Measurements from ENCODE around the gene ACTL8. TPM values are rescaled to one million over a fixed set of nuclear protein-coding genes. Genes with fewer than 3 reads are reported as not detected.

Gene ACTL8
- total and polyA plus RNA-seq, 11 donors, result not detected

DNA sequence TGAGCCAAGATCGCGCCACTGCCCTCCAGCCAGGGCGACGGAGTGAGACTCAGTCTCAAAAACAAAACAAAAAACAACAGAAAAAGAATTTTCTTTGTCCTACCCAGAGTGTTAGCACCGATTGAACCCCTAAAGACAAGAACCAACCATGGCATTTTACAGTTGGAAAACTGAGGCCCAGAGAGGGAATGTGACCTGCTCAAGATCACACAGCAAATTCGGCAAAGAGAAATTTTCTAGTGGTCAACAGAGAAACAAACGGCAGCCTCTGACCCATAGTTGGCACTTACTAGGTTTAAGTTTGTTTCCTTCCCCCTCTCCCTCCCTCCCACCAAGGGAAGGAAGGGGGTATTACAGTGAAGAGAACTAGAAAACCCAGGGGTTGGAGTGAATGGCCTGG is 20.5 kb upstream of the ACTL8 start:
- no peak overlapping the region for H3K4me3 ChIP-seq
- H3K4me1 ChIP-seq, result no peaks in the 10 kb centered on the region
- ATAC-seq (no peak), DNase-seq (peak in 1 of 5 donors; percentile 4)
- intact Hi-C loops (cut with DNase I), result no loop called here
- H3K36me3 ChIP-seq, result no peaks in the 10 kb centered on the region
- H3K27me3 ChIP-seq, result peaks cover 0 to 21% (median 0%) of the 10 kb centered on the region in 9 donors
- H3K9me3 ChIP-seq, result no peaks in the 10 kb centered on the region
- WGBS, 4 donors, result 84 to 88% (median 85%) methylated on average over 7 of the region's 7 CpGs
- TF ChIP-seq POLR2A (IDR thresholded peaks at IDR 0.05) (no peak), CTCF (IDR thresholded peaks at IDR 0.05) (no peak)
- no peak overlapping the region for H3K27ac ChIP-seq

GRCh38 chr1:17735348-17735747 is 19.8 kb upstream of the ACTL8 start:
- peaks cover 0 to 23% (median 0%) of the 10 kb centered on the region in 9 donors for H3K27me3 ChIP-seq
- WGBS, 4 donors, result 71 to 84% (median 80%) methylated on average over 2 of the region's 2 CpGs
- intact Hi-C loops (cut with DNase I), result no loop called here
- no peak for DNase-seq
- no peak overlapping the region for H3K4me3 ChIP-seq
- H3K27ac ChIP-seq, result no peak overlapping the region
- ATAC-seq, result peak in 1 of 4 donors; percentile 16
- H3K9me3 ChIP-seq, result no peaks in the 10 kb centered on the region
- H3K4me1 ChIP-seq, result no peaks in the 10 kb centered on the region
- H3K36me3 ChIP-seq, result no peaks in the 10 kb centered on the region
- TF ChIP-seq POLR2A (IDR thresholded peaks at IDR 0.05), result no peak
- no peak for TF ChIP-seq CTCF (IDR thresholded peaks at IDR 0.05)

DNA sequence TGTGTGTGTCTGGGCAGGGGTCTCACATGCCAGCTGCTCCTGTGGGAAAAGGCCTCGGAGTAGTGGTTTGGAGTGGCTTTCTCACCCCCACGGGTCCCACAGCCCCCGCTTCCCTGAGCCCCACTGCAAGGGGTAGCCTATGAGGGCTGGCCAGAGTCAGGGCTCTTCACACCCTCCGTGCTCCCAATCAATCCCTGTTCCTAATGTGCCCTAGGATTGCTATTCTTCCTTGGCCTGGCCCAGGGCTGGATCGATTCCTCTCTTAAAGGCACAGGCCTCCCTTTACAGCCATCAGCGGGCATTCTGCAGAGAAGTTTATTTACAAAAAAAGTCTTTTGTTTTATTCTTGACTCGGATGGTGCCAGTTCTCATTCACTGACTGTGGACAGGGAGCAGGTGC is 19.3 kb upstream of the ACTL8 start:
- H3K9me3 ChIP-seq, result no peaks in the 10 kb centered on the region
- intact Hi-C loops (cut with DNase I), result no loop called here
- H3K36me3 ChIP-seq, result no peaks in the 10 kb centered on the region
- ATAC-seq (no peak), DNase-seq (peak in 1 of 5 donors; percentile 37)
- TF ChIP-seq POLR2A (IDR thresholded peaks at IDR 0.05), result no peak
- TF ChIP-seq CTCF (IDR thresholded peaks at IDR 0.05), result no peak
- H3K27me3 ChIP-seq, result peaks cover 0 to 28% (median 2%) of the 10 kb centered on the region in 9 donors
- no peaks in the 10 kb centered on the region for H3K4me1 ChIP-seq
- H3K4me3 ChIP-seq, result no peak overlapping the region
- H3K27ac ChIP-seq, result no peak overlapping the region
- WGBS, 4 donors, result 59 to 66% (median 62%) methylated on average over 7 of the region's 7 CpGs

DNA sequence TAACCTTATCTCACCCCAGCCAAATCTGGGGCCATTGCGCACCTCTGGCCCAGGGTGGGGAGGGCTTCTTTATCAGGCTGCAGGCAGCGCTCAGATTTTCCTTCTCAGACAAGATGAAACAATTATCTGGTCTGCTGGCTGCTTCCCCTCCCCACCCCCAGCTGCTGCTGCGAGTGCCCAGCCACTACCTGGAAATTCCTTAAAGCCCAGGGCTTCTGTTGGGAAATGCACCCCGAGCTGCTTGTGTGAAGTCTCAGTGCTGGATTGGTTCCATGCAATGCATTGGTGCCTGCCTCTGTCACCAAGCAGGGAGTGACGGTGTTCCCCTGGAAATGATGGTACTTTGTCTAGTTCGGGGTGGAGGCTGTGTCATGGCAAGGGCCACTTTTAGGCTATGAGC is 18.5 kb upstream of the ACTL8 start:
- intact Hi-C loops (cut with DNase I), result no loop called here
- no peak for TF ChIP-seq CTCF (IDR thresholded peaks at IDR 0.05)
- no peak for TF ChIP-seq POLR2A (IDR thresholded peaks at IDR 0.05)
- WGBS, 4 donors, result 55 to 58% (median 56%) methylated on average over 6 of the region's 6 CpGs

More for the DNA sequence above, 18.5 kb upstream of the ACTL8 start:
- Histone ChIP-seq H3K36me3 (no peaks in the 10 kb centered on the region), H3K27me3 (peaks cover 0 to 36% (median 2%) of the 10 kb centered on the region in 9 donors), H3K4me1 (no peaks in the 10 kb centered on the region), H3K9me3 (no peaks in the 10 kb centered on the region), H3K27ac (no peak overlapping the region), H3K4me3 (no peak overlapping the region)
- ATAC-seq (no peak), DNase-seq (peak in 1 of 5 donors; percentile 1)

All from heart left ventricle (tissue), 16 donors.